HK-2 (cell line): ENCODE measurements around the gene SMARCA1.

ENCODE experiments used
- DNase-seq: peaks from one replicate; pipeline ENCODE4 v3.0.0-alpha.2; 2018; ENCODE audit not compliant: unreplicated experiment

SMARCA1 gene

GRCh38 chrX:129530410-129530809 lies 7.1 kb upstream of the SMARCA1 start:
- DNase-seq = no peak

- no peak for DNase-seq
Observed at GRCh38 chrX:129529685-129530281, 6.5 kb upstream of the SMARCA1 start.

GRCh38 chrX:129525896-129526295 lies 2.6 kb upstream of the SMARCA1 start:
- no peak for DNase-seq

GRCh38 chrX:129525162-129525561 lies 1.9 kb upstream of the SMARCA1 start:
- no peak for DNase-seq

- DNase-seq = no peak
Observed at GRCh38 chrX:129524250-129524850, 1.1 kb upstream of the SMARCA1 start.

GRCh38 chrX:129522184-129523078 lies 859 bp downstream of the SMARCA1 start:
- DNase-seq = peak; percentile 48

GRCh38 chrX:129520151-129520550 lies 3.1 kb downstream of the SMARCA1 start:
- DNase-seq = no peak

- no peak for DNase-seq
Observed at GRCh38 chrX:129516402-129516801, 6.9 kb downstream of the SMARCA1 start.

- DNase-seq = no peak
Observed at GRCh38 chrX:129512409-129512808, 10.9 kb downstream of the SMARCA1 start.

- no peak for DNase-seq
Observed at GRCh38 chrX:129511689-129512088, 11.6 kb downstream of the SMARCA1 start.

GRCh38 chrX:129510331-129510730 lies 13.0 kb downstream of the SMARCA1 start:
- DNase-seq = no peak

GRCh38 chrX:129497146-129497843 lies 26.0 kb downstream of the SMARCA1 start:
- no peak for DNase-seq

- DNase-seq = no peak
Observed at GRCh38 chrX:129496625-129497024, 26.7 kb downstream of the SMARCA1 start.

- no peak for DNase-seq
Observed at GRCh38 chrX:129495900-129496299, 27.4 kb downstream of the SMARCA1 start.

- no peak for DNase-seq
Observed at GRCh38 chrX:129494887-129495286, 28.4 kb downstream of the SMARCA1 start.

GRCh38 chrX:129493643-129494042 lies 29.6 kb downstream of the SMARCA1 start:
- DNase-seq = no peak

- DNase-seq = no peak
Observed at GRCh38 chrX:129490330-129490729, 33.0 kb downstream of the SMARCA1 start.

- DNase-seq = no peak
Observed at GRCh38 chrX:129488359-129488758, 34.9 kb downstream of the SMARCA1 start.

- no peak for DNase-seq
Observed at GRCh38 chrX:129480889-129481288, 42.4 kb downstream of the SMARCA1 start.

GRCh38 chrX:129478516-129478915 lies 44.8 kb downstream of the SMARCA1 start:
- no peak for DNase-seq

- DNase-seq = no peak
Observed at GRCh38 chrX:129472116-129472515, 51.2 kb downstream of the SMARCA1 start.

- no peak for DNase-seq
Observed at GRCh38 chrX:129462707-129463106, 60.6 kb downstream of the SMARCA1 start.
